OCI-LY7 (cell line): ENCODE measurements around the gene CEP89.
"Not testable (repeated sequence)": the region's sequence is repeated elsewhere in the genome, so short reads cannot be mapped to it uniquely, and the experiment has no call there.

Experiments
- CTCF ChIP-seq: fragments of 200-600 bp; sonication (generic); conservative IDR thresholded peaks from 2 replicates; pipeline ENCODE4 v1.5.1; 2014; ENCODE audit warnings: mild to moderate bottlenecking, antibody characterized with exemption, low read length, moderate library complexity, mixed read lengths
- EZH2phosphoT487 ChIP-seq: fragments of 200-600 bp; sonication (generic); IDR thresholded peaks from 2 replicates; pipeline ENCODE4 v1.6.1; 2018; ENCODE audit warnings: low read depth, borderline replicate concordance, mild to moderate bottlenecking, mixed run types, antibody characterized with exemption, low read length, moderate library complexity, mixed read lengths

- TF ChIP-seq CTCF, EZH2phosphoT487: not testable (repeated sequence)
Observed at GRCh38 chr19:32997061-32997464, 25.3 kb upstream of the CEP89 start.
